A673 (cell line): ENCODE measurements around the gene ZNF821. TPM values are rescaled to one million over a fixed set of nuclear protein-coding genes. Genes with fewer than 3 reads are reported as not detected.

ENCODE experiments used
- BruUV-seq: library from RNA; stranded (reverse); fragments of 400-500 nt; replicated peaks from 2 replicates; lab custom pipeline; 2021; lab: Mats Ljungman, UMichigan
- CTCF ChIA-PET: fragments of 300-600 bp; sonication (Branson Sonifier 250); formaldehyde crosslinking; loops from one replicate; lab custom pipeline; 2022; ENCODE audit warnings: antibody characterized with exemption; lab: Charles Lee
- POLR2A ChIA-PET: fragments of 300-600 bp; sonication (Branson Sonifier 250); formaldehyde crosslinking; loops from one replicate; lab custom pipeline; 2022; ENCODE audit warnings: antibody characterized with exemption; ENCODE audit not compliant: low non-redundant PET; lab: Charles Lee
- DNase-seq: peaks from one replicate; pipeline ENCODE4 v3.0.0-alpha.2; 2015; ENCODE audit warnings: low spot score
- H3K27ac ChIP-seq: fragments of 200-600 bp; sonication (generic); 2 replicates; pipeline ENCODE4 v1.5.1; 2016; ENCODE audit warnings: mixed run types, low read depth, mild to moderate bottlenecking, mixed read lengths, antibody characterized with exemption, low read length; ENCODE audit not compliant: poor library complexity, severe bottlenecking
- H3K27me3 ChIP-seq: fragments of 200-600 bp; sonication (generic); replicated peaks from 2 replicates; pipeline ENCODE4 v1.6.1; 2017; ENCODE audit warnings: mixed run types, low read depth, mild to moderate bottlenecking, mixed read lengths, antibody characterized with exemption, low read length; ENCODE audit not compliant: insufficient read depth, poor library complexity
- H3K36me3 ChIP-seq: fragments of 200-600 bp; sonication (generic); 2 replicates; pipeline ENCODE4 v1.6.1; 2016; ENCODE audit warnings: mixed run types, mild to moderate bottlenecking, mixed read lengths, antibody characterized with exemption, low read length; ENCODE audit not compliant: insufficient read depth, poor library complexity, severe bottlenecking
- H3K4me1 ChIP-seq: fragments of 200-600 bp; sonication (generic); 2 replicates; pipeline ENCODE4 v1.6.1; 2017; ENCODE audit warnings: mixed run types, mild to moderate bottlenecking, mixed read lengths, antibody characterized with exemption, low read length; ENCODE audit not compliant: insufficient read depth, poor library complexity, severe bottlenecking
- H3K4me3 ChIP-seq: fragments of 200-600 bp; sonication (generic); 2 replicates; pipeline ENCODE4 v1.5.1; 2016; ENCODE audit warnings: low read depth, mixed run types, mild to moderate bottlenecking, mixed read lengths, low read length; ENCODE audit not compliant: poor library complexity, severe bottlenecking
- H3K9me3 ChIP-seq: fragments of 200-600 bp; sonication (generic); 2 replicates; pipeline ENCODE4 v1.6.1; 2016; ENCODE audit warnings: mixed run types, low read depth, mild to moderate bottlenecking, mixed read lengths, antibody characterized with exemption, low read length; ENCODE audit not compliant: poor library complexity, severe bottlenecking
- CTCF ChIP-seq: fragments of 300-800, 200-600 bp; sonication (generic); conservative IDR thresholded peaks from 2 replicates; pipeline ENCODE4 v1.5.1; 2017; ENCODE audit warnings: low read depth, mild to moderate bottlenecking, antibody characterized with exemption, low read length, moderate library complexity, mixed read lengths
- EZH2 ChIP-seq: fragments of 200-600 bp; sonication (generic); IDR thresholded peaks from 2 replicates; pipeline ENCODE4 v1.6.1; 2017; ENCODE audit warnings: borderline replicate concordance, low read depth, mild to moderate bottlenecking, mixed read lengths, antibody characterized with exemption, low read length; ENCODE audit not compliant: poor library complexity, severe bottlenecking
- intact Hi-C: fragments of 100-400 bp; cut with micrococcal nuclease; formaldehyde crosslinking; loops from one replicate; pipeline ENCODE4 v1.10.0; 2022; ENCODE audit not compliant: unreplicated experiment
- total RNA-seq: library from RNA; stranded (reverse); gene quantifications from 2 replicates; pipeline ENCODE4 v1.2.3, GENCODE V29; 2021

The ZNF821 gene
- total RNA-seq, 1 experiment from 2014 or later: 11.1 TPM

GRCh38 chr16:71904239-71904638 is 20.3 kb upstream of the ZNF821 start:
- POLR2A ChIA-PET: no interaction called here
- no peak overlapping the region for H3K4me3 ChIP-seq
- intact Hi-C loops: no loop called here
- TF ChIP-seq CTCF (no peak), EZH2 (no peak)
- no peaks in the 10 kb centered on the region for H3K4me1 ChIP-seq
- no peak overlapping the region for H3K27ac ChIP-seq
- no peaks in the 10 kb centered on the region for H3K9me3 ChIP-seq
- CTCF ChIA-PET: no interaction called here
- no peaks in the 10 kb centered on the region for H3K27me3 ChIP-seq
- peaks cover 13% of the 10 kb centered on the region for H3K36me3 ChIP-seq
- DNase-seq: no peak
- BruUV-seq: no TSS peak

DNA sequence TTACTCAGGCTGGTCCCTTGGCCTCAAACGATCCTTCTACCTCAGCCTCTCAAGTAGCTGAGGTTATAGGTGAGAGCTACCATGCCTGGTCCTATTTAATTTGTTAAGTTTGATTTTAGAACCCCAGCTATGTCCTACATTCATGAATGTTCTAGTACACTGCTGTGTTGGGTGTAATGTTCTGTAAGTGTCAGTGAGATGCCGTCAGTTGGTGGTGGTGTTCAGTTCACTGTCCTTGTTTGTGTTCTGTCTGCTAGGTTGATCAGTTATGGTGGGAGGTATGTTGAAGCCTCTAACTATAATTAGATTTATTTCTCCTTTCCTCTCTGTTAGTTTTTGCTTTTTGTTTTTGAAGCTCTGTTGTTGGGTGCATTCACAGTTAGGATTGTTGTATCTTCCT is 19.6 kb upstream of the ZNF821 start:
- POLR2A ChIA-PET: no interaction called here

GRCh38 chr16:71902656-71903365 is 18.8 kb upstream of the ZNF821 start:
- ChIA-PET CTCF (no interaction called here), POLR2A (no interaction called here)
- Histone ChIP-seq H3K27me3 (no peaks in the 10 kb centered on the region), H3K36me3 (peaks cover 6% of the 10 kb centered on the region), H3K4me3 (no peak overlapping the region), H3K9me3 (no peaks in the 10 kb centered on the region), H3K4me1 (no peaks in the 10 kb centered on the region), H3K27ac (no peak overlapping the region)
- TF ChIP-seq CTCF (no peak), EZH2 (no peak)
- intact Hi-C loops: no loop called here
- no peak for DNase-seq
- no TSS peak for BruUV-seq

More for the DNA sequence above, 19.6 kb upstream of the ZNF821 start:
- no peaks in the 10 kb centered on the region for H3K27me3 ChIP-seq
- peaks cover 8% of the 10 kb centered on the region for H3K36me3 ChIP-seq
- H3K27ac ChIP-seq: no peak overlapping the region
- no peak for TF ChIP-seq EZH2
- TF ChIP-seq CTCF: no peak
- CTCF ChIA-PET: no interaction called here
- intact Hi-C loops: no loop called here
- DNase-seq: no peak
- H3K4me3 ChIP-seq: no peak overlapping the region
- no peaks in the 10 kb centered on the region for H3K4me1 ChIP-seq
- no peaks in the 10 kb centered on the region for H3K9me3 ChIP-seq
- BruUV-seq: no TSS peak
